ENCODE results near the gene EDRF1. TPM values are rescaled to one million over a fixed set of nuclear protein-coding genes. Genes with fewer than 3 reads are reported as not detected.

EDRF1 gene
- total RNA-seq, 1 experiment from 2014 or later, result 38.1 TPM

- Histone ChIP-seq H3K9me3 (replicated peaks) (no peaks in the 10 kb centered on the region), H3K4me3 (no peak overlapping the region), H3K27ac (no peak overlapping the region), H3K36me3 (peaks cover 12% of the 10 kb centered on the region; the same call in 1 of the 2 replicates), H3K4me1 (no peaks in the 10 kb centered on the region), H3K27me3 (no peaks in the 10 kb centered on the region)
- DNase-seq, result no peak
These were observed 88.5 kb downstream of the EDRF1 start for GRCh38 chr10:125808047-125808446.

- Histone ChIP-seq H3K27ac (no peak overlapping the region), H3K4me1 (no peaks in the 10 kb centered on the region), H3K4me3 (no peak overlapping the region), H3K27me3 (no peaks in the 10 kb centered on the region), H3K36me3 (peaks cover 14% of the 10 kb centered on the region; the same call in 1 of the 2 replicates), H3K9me3 (replicated peaks) (no peaks in the 10 kb centered on the region)
- no peak for DNase-seq
These were observed 91.7 kb downstream of the EDRF1 start for GRCh38 chr10:125811251-125811650.

- Histone ChIP-seq H3K36me3 (peaks cover 14% of the 10 kb centered on the region; the same call in 1 of the 2 replicates), H3K27ac (no peak overlapping the region), H3K4me3 (no peak overlapping the region), H3K4me1 (no peaks in the 10 kb centered on the region), H3K27me3 (no peaks in the 10 kb centered on the region), H3K9me3 (replicated peaks) (no peaks in the 10 kb centered on the region)
- no peak for DNase-seq
These were observed 92.7 kb downstream of the EDRF1 start for GRCh38 chr10:125812128-125812750.

Other genes with a start within 250 kb of the EDRF1 start
- not detected in 2 replicates for gene TEX36, start 36.5 kb upstream of the EDRF1 start, total RNA-seq (2014; rRNA removed; shearing (Covaris generic))
- 0.10 TPM in 1 of 2 replicates, not detected in the other for gene MMP21, start 56.1 kb downstream of the EDRF1 start, total RNA-seq (2014; rRNA removed; shearing (Covaris generic))
- gene UROS, start 103.5 kb downstream of the EDRF1 start, total RNA-seq (2014; rRNA removed; shearing (Covaris generic)), result 40.3 and 41.0 TPM in 2 replicates
- gene BCCIP, start 103.8 kb downstream of the EDRF1 start, total RNA-seq (2014; rRNA removed; shearing (Covaris generic)), result 151 and 175 TPM in 2 replicates
- gene DHX32, start 161.6 kb downstream of the EDRF1 start, total RNA-seq (2014; rRNA removed; shearing (Covaris generic)), result 33.8 and 35.7 TPM in 2 replicates
- gene FANK1, start 176.9 kb downstream of the EDRF1 start, total RNA-seq (2014; rRNA removed; shearing (Covaris generic)), result 0.42 and 0.71 TPM in 2 replicates

Measured in SJCRH30 (cell line).